ENCODE measurements around the gene KHDC4. TPM values are rescaled to one million over a fixed set of nuclear protein-coding genes. Genes with fewer than 3 reads are reported as not detected.

KHDC4 gene
- total and polyA plus RNA-seq, 2 of the 13 experiments (the other 11 are each of a cell fraction or from before 2014, with no cell fraction given): 33.5 to 92.0 TPM

GRCh38 chr1:155970531-155971167, 36.4 kb upstream of the KHDC4 start (continued):
- TF ChIP-seq, protein P1, sequence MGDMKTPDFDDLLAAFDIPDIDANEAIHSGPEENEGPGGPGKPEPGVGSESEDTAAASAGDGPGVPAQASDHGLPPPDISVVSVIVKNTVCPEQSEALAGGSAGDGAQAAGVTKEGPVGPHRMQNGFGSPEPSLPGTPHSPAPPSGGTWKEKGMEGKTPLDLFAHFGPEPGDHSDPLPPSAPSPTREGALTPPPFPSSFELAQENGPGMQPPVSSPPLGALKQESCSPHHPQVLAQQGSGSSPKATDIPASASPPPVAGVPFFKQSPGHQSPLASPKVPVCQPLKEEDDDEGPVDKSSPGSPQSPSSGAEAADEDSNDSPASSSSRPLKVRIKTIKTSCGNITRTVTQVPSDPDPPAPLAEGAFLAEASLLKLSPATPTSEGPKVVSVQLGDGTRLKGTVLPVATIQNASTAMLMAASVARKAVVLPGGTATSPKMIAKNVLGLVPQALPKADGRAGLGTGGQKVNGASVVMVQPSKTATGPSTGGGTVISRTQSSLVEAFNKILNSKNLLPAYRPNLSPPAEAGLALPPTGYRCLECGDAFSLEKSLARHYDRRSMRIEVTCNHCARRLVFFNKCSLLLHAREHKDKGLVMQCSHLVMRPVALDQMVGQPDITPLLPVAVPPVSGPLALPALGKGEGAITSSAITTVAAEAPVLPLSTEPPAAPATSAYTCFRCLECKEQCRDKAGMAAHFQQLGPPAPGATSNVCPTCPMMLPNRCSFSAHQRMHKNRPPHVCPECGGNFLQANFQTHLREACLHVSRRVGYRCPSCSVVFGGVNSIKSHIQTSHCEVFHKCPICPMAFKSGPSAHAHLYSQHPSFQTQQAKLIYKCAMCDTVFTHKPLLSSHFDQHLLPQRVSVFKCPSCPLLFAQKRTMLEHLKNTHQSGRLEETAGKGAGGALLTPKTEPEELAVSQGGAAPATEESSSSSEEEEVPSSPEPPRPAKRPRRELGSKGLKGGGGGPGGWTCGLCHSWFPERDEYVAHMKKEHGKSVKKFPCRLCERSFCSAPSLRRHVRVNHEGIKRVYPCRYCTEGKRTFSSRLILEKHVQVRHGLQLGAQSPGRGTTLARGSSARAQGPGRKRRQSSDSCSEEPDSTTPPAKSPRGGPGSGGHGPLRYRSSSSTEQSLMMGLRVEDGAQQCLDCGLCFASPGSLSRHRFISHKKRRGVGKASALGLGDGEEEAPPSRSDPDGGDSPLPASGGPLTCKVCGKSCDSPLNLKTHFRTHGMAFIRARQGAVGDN (CRISPR knock-in tag; IDR thresholded peaks at IDR 0.05): peak; percentile 73
- TF ChIP-seq ZNF30 (CRISPR knock-in tag; IDR thresholded peaks at IDR 0.05): no peak

- Histone ChIP-seq H3K4me3 (replicated peaks in 1 of 3; ENCODE audit: insufficient read depth in 1 of 3, low read depth in 2 of 3, low read length in 3 of 3) (no peak overlapping the region), H3K9me3 (ENCODE audit: low read length) (no peaks in the 10 kb centered on the region), H3K79me2 (ENCODE audit: insufficient read depth, low read length) (peaks cover 38% of the 10 kb centered on the region), H3K4me2 (ENCODE audit: low read depth, low read length) (no peak overlapping the region), H3K27me3 (ENCODE audit: control insufficient read depth in 1 of 2, insufficient read depth in 2 of 2, low read length in 2 of 2) (no peaks in the 10 kb centered on the region), H2AFZ (ENCODE audit: low read length) (no peak overlapping the region), H3K9ac (ENCODE audit: insufficient read depth, low read depth, low read length) (no peak overlapping the region), H3K27ac (ENCODE audit: extremely low read length, insufficient read depth, low read length) (no peak overlapping the region), H4K20me1 (ENCODE audit: insufficient read depth, low read length) (peaks cover 2% of the 10 kb centered on the region; the same call in 1 of the 2 replicates), H3K36me3 (replicated peaks in 1 of 2; ENCODE audit: control insufficient read depth in 1 of 2, insufficient read depth in 2 of 2, low read length in 2 of 2) (peaks cover 22 to 44% of the 10 kb centered on the region in 2 experiments), H3K4me1 (ENCODE audit: insufficient read depth, low read length) (peaks cover 83% of the 10 kb centered on the region)
- in situ Hi-C loops (cut with HindIII; ENCODE audit: extremely low pct_ligation_motif_present, low pct_unique_long_range_greater_than_20kb) (no loop called here), intact Hi-C loops (cut with micrococcal nuclease; ENCODE audit: unreplicated experiment) (no loop called here)
- BruUV-seq (replicated peaks): no TSS peak
- CTCF ChIA-PET (ENCODE audit: low intra/inter-chr PET ratio, low total read pairs): no interaction called here
- WGBS (ENCODE audit: low lambda C conversion rate): 94% methylated on average over 9 of the region's 9 CpGs
- ATAC-seq (no peak), DNase-seq (ENCODE audit: low spot score) (no peak), FAIRE-seq (no peak)
- POLR2A ChIA-PET: interaction anchor here (1.3 to 5.0 kb wide), 4 partner anchors 8 to 146 kb away, joined by 3 to 64 read pairs (median 17); partner anchors contain the start of gene ARHGEF2
- TF ChIP-seq RFXAP (CRISPR knock-in tag; IDR thresholded peaks at IDR 0.05; ENCODE audit: borderline replicate concordance) (no peak), POGZ (CRISPR knock-in tag; IDR thresholded peaks at IDR 0.05) (no peak), FOXA1 (IDR thresholded peaks at IDR 0.05) (no peak), FOXA1 (CRISPR knock-in tag; IDR thresholded peaks at IDR 0.05) (no peak), SKIL (CRISPR knock-in tag; IDR thresholded peaks at IDR 0.05; ENCODE audit: borderline replicate concordance) (no peak), CREB3 (CRISPR knock-in tag; IDR thresholded peaks at IDR 0.05) (no peak), ZNF607 (CRISPR knock-in tag; IDR thresholded peaks at IDR 0.05; ENCODE audit: borderline replicate concordance) (no peak), IKZF1 (IDR thresholded peaks at IDR 0.05) (no peak), NAIF1 (CRISPR knock-in tag; IDR thresholded peaks at IDR 0.05; ENCODE audit: borderline replicate concordance) (no peak), ZNF781 (CRISPR knock-in tag; IDR thresholded peaks at IDR 0.05; ENCODE audit: borderline replicate concordance, not compliant biosample characterization) (no peak), ZFX (CRISPR knock-in tag; IDR thresholded peaks at IDR 0.05; ENCODE audit: low read depth) (no peak), SRY (CRISPR knock-in tag; IDR thresholded peaks at IDR 0.05) (no peak), SRF (IDR thresholded peaks at IDR 0.05; ENCODE audit: low read depth, low read length) (no peak)
These were observed 35.2 kb upstream of the KHDC4 start for GRCh38 chr1:155969377-155969791.
